HG03520 (cell line): ENCODE results near the gene WIPF1.
A peak's percentile ranks its signal among the peaks of the same experiment; 100 is the strongest.
"Not testable (repeated sequence)": the region's sequence is repeated elsewhere in the genome, so short reads cannot be mapped to it uniquely, and the experiment has no call there.

ENCODE experiments used
- ATAC-seq: cut with Tn5 transposase; IDR thresholded peaks from one replicate; pipeline ENCODE4 v1.9.1; 2021; ENCODE audit warnings: mild to moderate bottlenecking, moderate library complexity; ENCODE audit not compliant: unreplicated experiment

Gene WIPF1

GRCh38 chr2:174573621-174574081 lies 24.0 kb downstream of the WIPF1 start:
- no peak for ATAC-seq

DNA sequence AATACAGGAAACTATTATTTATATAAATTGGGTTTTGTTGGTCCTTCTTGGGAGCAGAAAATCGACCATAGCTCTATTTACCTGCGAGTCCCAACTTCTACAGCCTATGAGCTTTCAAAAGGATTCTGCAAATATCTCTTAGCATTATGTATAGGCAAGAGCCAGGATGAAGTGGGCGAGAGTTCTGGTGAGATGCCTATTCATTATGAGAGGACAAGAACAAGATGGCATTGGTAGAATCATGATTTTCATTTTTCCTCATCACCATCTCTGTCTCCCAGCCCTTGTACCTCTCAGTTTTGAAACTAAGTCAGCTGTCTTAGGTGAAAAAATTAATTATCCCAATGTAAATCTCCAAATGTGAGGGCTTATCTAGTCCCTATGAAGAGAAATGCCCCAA lies 25.0 kb downstream of the WIPF1 start:
- no peak for ATAC-seq

GRCh38 chr2:174571669-174572323 lies 25.8 kb downstream of the WIPF1 start:
- no peak for ATAC-seq

DNA sequence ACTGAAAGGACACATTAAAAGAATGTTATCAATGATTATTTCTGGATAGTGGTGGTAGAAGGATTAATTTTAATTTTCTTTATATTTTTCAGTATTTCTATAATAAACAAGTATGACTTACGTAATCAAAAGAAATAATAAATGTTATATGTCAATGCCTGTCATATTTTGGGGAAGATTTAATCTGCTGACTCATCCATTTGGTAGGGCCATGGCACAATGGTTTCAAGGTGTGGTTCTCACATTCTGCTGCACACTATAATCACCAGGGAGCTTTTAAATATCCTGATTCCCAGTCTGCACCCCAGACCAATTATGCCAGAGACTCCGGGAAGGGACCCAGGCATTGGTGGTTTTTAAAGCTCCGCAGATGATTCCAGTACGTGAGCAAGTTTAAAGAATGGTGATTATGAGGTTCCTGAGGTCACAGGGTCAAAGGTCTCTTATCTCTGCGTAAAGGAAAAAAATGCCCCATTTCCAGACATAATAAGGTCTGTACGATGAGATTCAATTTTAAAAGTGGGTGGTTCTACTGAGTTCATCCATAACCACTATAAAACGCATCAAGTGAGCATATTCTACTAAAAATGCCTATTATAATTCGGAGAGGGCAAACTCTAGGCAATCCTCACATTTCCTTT lies 27.2 kb downstream of the WIPF1 start:
- ATAC-seq: no peak

DNA sequence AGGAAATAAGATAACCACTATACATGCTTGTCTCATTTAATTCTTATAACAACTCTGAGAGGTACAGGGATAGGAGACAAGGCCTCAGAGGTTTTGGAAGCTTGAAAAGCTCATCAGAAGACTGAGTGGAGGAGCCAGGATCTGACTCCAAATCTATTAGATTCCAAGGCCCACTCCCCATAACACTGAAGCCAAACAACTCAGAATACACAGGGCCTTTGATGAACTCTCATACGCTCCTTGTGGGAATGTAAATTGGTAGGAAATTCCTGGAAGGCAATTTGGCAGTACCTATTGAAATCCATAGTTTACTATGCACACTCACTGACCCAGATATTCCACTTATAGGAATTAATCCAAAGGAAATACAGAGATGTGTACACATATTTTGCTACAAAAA lies 27.9 kb downstream of the WIPF1 start:
- no peak for ATAC-seq

DNA sequence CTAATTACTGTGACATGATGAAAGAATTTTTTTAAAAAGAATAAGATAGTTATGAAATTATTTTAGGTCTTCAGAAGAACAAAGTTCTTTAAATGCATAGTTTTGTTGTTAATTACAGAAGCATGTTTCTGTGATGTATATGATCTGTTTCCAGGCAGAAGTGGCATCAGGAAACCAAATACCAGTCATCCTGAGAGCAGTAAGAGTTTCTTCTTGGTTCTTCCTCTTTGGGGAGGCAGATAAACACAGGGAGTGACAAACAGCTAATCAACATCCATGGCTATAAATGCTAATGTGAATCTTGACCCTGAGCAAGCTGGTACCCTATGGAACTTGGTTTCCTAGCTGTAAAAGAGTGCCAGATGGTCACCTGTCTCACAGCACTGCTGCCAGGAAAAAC lies 29.2 kb downstream of the WIPF1 start:
- ATAC-seq: no peak

DNA sequence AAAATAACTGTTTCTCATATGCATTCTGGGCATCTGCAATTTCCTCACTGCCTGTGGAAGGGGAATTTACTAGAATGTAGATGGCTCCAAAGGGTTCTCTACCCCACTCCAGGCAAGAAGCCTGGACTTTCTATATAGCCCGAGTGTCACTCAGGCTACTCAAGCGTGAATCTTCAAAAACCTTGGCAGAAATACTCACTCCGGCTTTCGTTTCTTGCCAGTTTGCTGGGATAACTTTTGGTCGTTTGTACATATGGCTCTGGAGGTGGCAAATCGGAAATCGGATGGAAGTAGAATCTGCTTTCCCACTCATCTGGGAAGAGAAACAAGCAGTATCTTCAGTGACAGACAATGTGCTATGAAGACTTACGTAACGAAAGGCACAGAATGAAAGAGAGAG lies 30.7 kb downstream of the WIPF1 start:
- ATAC-seq: no peak

DNA sequence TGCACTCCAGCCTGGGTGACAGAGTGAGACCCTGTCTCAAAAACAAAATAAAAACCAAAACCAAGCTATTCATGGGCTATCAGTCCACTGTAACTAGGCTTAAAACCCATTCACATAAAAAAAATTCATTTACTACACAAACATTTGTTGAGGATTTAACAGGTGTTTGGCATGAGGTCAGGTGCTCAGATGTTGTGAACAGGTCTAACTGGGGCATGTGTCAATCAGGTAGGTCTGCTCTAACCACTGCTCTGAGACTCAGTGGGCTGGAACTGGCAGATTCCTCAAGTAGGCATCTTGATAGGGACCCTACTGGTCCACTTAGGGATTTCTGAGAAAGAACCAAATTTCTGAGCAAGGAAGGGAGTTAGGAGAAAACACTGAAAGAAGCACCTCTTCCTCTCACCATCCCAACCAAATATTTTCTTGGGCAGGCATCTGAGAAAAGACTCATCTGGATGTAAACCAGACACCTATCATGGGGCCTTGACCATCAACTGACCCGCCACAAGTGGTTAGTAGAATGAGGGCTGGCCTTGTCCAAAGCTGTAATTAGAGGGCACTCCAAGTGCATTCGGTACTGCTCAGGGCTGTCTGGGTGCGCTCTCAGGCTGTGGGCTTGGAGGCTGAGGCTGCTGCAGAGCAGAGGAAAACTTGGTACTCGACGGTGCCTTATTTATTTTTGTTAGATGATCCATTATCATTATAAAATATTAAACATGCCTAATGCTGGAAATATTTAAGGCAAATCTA lies 33.9 kb downstream of the WIPF1 start:
- no peak for ATAC-seq

GRCh38 chr2:174561972-174562370 lies 35.6 kb downstream of the WIPF1 start:
- ATAC-seq: no peak

- no peak for ATAC-seq
These were observed 36.2 kb downstream of the WIPF1 start for GRCh38 chr2:174561283-174561971.

GRCh38 chr2:174560737-174561136 lies 36.9 kb downstream of the WIPF1 start:
- no peak for ATAC-seq

DNA sequence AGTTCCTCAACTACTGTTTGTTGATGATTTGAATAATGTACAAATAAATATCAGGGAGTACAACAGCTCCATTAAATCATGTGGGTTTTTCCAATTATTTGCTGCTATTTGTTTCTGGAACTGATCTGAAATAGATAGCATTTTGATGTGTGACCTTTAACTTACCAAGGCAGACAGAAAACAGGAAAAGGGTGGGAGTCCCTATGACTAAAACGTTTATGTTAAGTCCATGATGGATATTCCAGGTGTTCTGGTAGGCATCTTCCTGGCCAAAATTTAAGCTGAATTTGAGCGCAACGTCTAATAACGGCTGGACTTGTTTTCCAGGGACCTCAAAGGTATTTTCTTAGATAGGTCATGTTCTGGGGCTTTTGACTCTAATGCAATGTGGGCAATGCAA lies 41.6 kb downstream of the WIPF1 start:
- ATAC-seq: no peak

DNA sequence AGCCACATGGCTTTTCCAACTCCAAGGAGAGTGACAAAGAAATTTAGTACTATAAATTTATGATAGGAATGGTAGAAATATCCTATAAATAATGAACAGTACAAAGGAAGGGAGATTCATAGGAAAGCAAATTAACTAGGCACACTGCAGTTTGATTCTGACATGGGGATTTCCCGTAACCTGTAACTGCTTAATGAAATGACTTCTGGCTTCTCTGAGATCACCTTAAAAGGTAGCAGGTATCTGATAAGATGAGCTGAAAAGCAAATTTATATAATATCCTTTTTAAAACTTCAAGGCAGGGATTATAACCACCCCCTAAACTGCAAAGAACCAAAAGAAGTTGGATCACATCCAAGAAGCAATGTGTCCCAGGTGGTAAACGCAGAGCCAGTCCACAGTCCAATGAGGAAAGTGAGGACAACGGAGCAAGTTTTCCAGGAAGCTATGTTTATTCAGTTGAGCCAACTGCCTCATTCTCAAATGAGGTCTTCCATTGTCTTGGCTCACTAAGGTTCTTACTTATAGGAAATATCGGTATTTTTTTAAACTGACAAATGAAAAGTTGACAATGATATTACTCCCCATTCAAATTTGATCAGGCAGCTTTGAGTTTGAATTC lies 43.0 kb downstream of the WIPF1 start:
- ATAC-seq: no peak

DNA sequence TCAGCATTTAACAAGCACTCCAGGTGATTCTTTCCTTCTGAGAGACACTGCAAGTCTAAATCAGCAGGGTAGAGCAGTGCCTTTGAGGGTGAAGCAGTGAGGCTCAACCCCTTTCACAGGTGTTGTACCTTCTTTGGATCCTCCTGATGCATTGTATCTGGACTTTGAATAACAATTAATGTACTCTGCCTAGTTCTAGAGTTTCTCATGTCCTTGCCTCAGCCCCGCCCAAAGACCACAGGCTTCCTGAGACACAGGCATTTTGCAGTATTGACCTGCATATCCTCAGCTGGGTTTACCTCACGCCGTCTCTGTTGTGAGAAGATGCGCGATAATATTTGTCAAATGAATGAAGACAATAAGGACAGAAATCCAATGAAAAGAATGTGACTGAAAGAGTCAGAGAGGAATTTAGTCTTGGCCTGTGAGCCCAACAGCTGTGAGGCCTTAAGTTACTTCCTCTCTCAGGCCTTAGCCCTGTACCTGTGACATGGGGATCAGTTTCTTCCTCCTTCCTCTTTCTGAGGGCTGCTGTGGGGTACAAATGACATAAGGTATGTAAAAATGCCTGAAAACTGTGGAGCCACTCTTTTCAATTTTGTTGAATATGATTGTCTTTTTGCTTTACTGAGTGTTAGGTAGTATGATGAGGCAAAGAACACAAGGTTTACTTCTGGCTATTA lies 43.7 kb downstream of the WIPF1 start:
- no peak for ATAC-seq

DNA sequence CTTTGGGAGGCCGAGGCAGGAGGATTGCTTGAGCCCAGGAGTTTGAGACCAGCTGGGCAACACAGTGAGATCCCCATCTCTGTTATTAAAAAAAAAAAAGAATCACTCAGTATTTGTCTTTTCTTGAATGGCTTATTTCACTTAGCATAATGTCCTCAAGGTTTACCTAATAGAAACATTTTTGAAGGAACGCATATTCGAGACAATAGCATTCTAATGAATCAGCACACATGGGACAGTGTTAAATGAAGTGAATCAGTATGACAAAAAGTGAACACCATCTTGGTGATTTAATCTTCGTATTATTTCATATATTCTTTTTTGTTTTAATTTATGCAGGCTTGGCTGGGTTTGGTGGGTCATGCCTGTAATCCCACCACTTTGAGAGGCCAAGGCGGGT lies 44.7 kb downstream of the WIPF1 start:
- ATAC-seq: no peak

DNA sequence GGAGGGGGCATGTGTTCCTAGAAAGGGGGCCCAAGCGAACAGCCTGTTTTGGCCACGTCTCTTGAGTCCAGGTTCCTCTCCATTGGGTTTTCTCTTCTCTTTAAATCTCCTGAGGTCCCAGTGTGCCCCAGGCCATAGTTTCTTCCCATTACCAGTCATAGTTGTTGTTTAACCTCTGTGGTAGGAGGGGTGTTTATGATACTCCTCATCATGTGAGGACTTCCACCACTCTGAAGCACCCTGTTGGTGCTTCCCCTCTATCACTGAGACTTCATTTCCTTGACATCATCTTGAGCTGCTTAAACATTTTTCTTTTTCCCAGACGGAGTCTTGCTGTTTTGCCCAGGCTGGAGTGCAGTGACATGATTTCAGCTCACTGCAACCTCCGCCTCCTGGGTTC lies 45.9 kb downstream of the WIPF1 start:
- no peak for ATAC-seq

GRCh38 chr2:174548646-174549045 lies 49.0 kb downstream of the WIPF1 start:
- not testable (repeated sequence) for ATAC-seq

DNA sequence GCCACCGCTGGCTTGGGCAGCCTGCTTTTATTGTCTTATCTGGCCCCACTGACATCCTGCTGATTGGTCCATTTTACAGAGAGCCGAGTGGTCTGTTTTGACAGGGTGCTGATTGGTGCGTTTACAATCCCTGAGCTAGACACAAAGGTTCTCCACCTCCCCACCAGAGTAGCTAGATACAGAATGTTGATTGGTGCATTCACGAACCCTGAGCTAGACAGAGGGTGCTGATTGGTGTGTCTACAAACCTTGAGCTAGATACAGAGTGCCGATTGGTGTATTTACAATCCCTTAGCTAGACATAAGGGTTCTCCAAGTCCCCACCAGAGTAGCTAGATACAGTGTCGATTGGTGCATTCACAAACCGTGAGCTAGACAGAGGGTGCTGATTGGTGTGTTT lies 49.6 kb downstream of the WIPF1 start:
- ATAC-seq: not testable (repeated sequence)

- ATAC-seq: peak; percentile 48
These were observed 50.8 kb downstream of the WIPF1 start for GRCh38 chr2:174546519-174547506.
